ENCODE data around the gene ADCY10. TPM values are rescaled to one million over a fixed set of nuclear protein-coding genes. Genes with fewer than 3 reads are reported as not detected.

The ADCY10 gene
- polyA plus RNA-seq, 3 donors: 0.09 TPM; not detected in 2

GRCh38 chr1:167854184-167854583, 59.8 kb downstream of the ADCY10 start:
- WGBS (ENCODE audit: insufficient coverage): 91% methylated on average over 4 of the region's 5 CpGs
- H3K36me3 Mint-ChIP-seq: no peaks in the 10 kb centered on the region
- no peaks in the 10 kb centered on the region for H4K20me1 ChIP-seq (ENCODE audit: insufficient read depth, low read length)

GRCh38 chr1:167849666-167850065, 64.3 kb downstream of the ADCY10 start:
- no peak overlapping the region for H3K4me3 ChIP-seq (replicated peaks in 1 of 3; ENCODE audit: low read depth in 2 of 3, low read length in 3 of 3)
- Mint-ChIP-seq H3K36me3 (no peaks in the 10 kb centered on the region), H3K27ac (no peak overlapping the region), H3K27me3 (ENCODE audit: low read depth in 3 of 3) (peaks cover 0 to 3% (median 1%) of the 10 kb centered on the region in 3 donors), H3K4me1 (no peaks in the 10 kb centered on the region), H3K4me3 (no peak overlapping the region), H3K9me3 (no peaks in the 10 kb centered on the region)
- intact Hi-C loops (cut with micrococcal nuclease): no loop called here
- H3K79me2 ChIP-seq (ENCODE audit: insufficient read depth, low read length): no peaks in the 10 kb centered on the region
- no peak overlapping the region for H3K9ac ChIP-seq (ENCODE audit: insufficient read depth, low read length, poor library complexity, severe bottlenecking)
- no peak for DNase-seq
- no peaks in the 10 kb centered on the region for H3K9me3 ChIP-seq (replicated peaks in 1 of 2; ENCODE audit: control insufficient read depth in 1 of 2, insufficient read depth in 1 of 2, low read length in 2 of 2)
- no peaks in the 10 kb centered on the region for H3K27me3 ChIP-seq (ENCODE audit: control insufficient read depth in 2 of 2, insufficient read depth in 2 of 2, low read length in 2 of 2)
- no peak overlapping the region for H2AFZ ChIP-seq (ENCODE audit: insufficient read depth, low read depth, low read length, poor library complexity, severe bottlenecking)
- no peak overlapping the region for H3K4me2 ChIP-seq (replicated peaks; ENCODE audit: extremely low read depth, low read length, poor library complexity, severe bottlenecking)
- H3K36me3 ChIP-seq (replicated peaks in 1 of 2; ENCODE audit: control insufficient read depth in 1 of 2, insufficient read depth in 2 of 2, low read length in 2 of 2): no peaks in the 10 kb centered on the region
- H3K27ac ChIP-seq (ENCODE audit: low read depth in 1 of 2, low read length in 2 of 2): no peak overlapping the region
- TF ChIP-seq CTCF (IDR thresholded peaks at IDR 0.05): no peak
- no peaks in the 10 kb centered on the region for H4K20me1 ChIP-seq (ENCODE audit: insufficient read depth, low read length)
- no peaks in the 10 kb centered on the region for H3K4me1 ChIP-seq (ENCODE audit: control insufficient read depth in 1 of 2, insufficient read depth in 2 of 2, low read length in 2 of 2)
- 96% methylated on average over 6 of the region's 7 CpGs for WGBS (ENCODE audit: insufficient coverage)

More at GRCh38 chr1:167854184-167854583, 59.8 kb downstream of the ADCY10 start:
- Histone ChIP-seq H3K9me3 (replicated peaks in 1 of 2; ENCODE audit: control insufficient read depth in 1 of 2, insufficient read depth in 1 of 2, low read length in 2 of 2) (no peaks in the 10 kb centered on the region), H3K36me3 (replicated peaks in 1 of 2; ENCODE audit: control insufficient read depth in 1 of 2, insufficient read depth in 2 of 2, low read length in 2 of 2) (no peaks in the 10 kb centered on the region), H2AFZ (ENCODE audit: insufficient read depth, low read depth, low read length, poor library complexity, severe bottlenecking) (no peak overlapping the region), H3K4me2 (replicated peaks; ENCODE audit: extremely low read depth, low read length, poor library complexity, severe bottlenecking) (no peak overlapping the region), H3K4me3 (replicated peaks in 1 of 3; ENCODE audit: low read depth in 2 of 3, low read length in 3 of 3) (no peak overlapping the region), H3K27me3 (ENCODE audit: control insufficient read depth in 2 of 2, insufficient read depth in 2 of 2, low read length in 2 of 2) (no peaks in the 10 kb centered on the region), H3K9ac (ENCODE audit: insufficient read depth, low read length, poor library complexity, severe bottlenecking) (no peak overlapping the region), H3K79me2 (ENCODE audit: insufficient read depth, low read length) (no peaks in the 10 kb centered on the region), H3K4me1 (ENCODE audit: control insufficient read depth in 1 of 2, insufficient read depth in 2 of 2, low read length in 2 of 2) (no peaks in the 10 kb centered on the region), H3K27ac (ENCODE audit: low read depth in 1 of 2, low read length in 2 of 2) (no peak overlapping the region)
- H3K9me3 Mint-ChIP-seq: no peaks in the 10 kb centered on the region
- no peak for TF ChIP-seq CTCF (IDR thresholded peaks at IDR 0.05)
- H3K4me1 Mint-ChIP-seq: no peaks in the 10 kb centered on the region
- no peak overlapping the region for H3K4me3 Mint-ChIP-seq
- no peak for DNase-seq
- intact Hi-C loops (cut with micrococcal nuclease): no loop called here
- peaks cover 0 to 3% (median 0%) of the 10 kb centered on the region in 3 donors for H3K27me3 Mint-ChIP-seq (ENCODE audit: low read depth in 3 of 3)
- H3K27ac Mint-ChIP-seq: no peak overlapping the region

Measured in CD14-positive monocyte (primary cell).